ENCODE measurements around the gene C12orf57. TPM values are rescaled to one million over a fixed set of nuclear protein-coding genes. Genes with fewer than 3 reads are reported as not detected.
A peak's percentile ranks its signal among the peaks of the same experiment; 100 is the strongest.

The C12orf57 gene
- total and polyA plus RNA-seq, 2 of the 8 experiments (the other 6 are each of a cell fraction or from before 2014, with no cell fraction given): 174 to 993 TPM

DNA sequence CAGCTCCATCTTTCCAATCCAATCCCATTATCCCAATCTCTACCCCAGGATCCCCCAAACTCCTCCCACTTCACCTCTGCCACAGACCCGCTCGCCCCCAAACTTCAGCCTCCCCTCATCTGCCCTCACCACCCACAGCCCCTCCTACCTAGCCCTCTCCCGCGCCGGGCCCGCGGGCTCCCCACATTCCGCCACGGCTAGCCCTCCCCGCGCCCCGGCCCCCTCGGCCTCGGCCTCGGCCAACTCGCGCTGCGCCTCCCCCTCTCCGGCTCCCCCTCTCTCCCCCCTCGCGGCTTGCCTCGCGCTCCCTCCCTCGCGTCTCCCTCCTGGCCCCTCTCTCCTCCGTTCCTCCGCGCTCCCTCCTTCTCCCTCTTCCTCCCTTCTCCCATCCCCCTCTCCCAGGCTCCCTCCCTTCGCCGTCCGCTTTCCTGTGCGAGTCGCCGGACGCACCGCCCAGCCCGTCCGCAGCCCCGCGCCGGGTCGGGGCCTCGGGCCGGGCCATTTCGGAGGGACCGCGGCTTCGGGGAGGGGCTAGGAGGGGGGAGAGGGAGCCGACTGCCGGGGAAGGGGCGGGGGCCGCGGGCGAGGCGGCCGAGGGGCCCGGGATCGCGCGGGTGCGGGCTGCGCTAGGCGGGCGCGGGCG, 16.3 kb upstream of the C12orf57 start, which contains the start of gene ATN1 (continued):
- TF ChIP-seq YY1 (IDR thresholded peaks at IDR 0.05; ENCODE audit: low read depth, low read length) (peak; percentile 65; the same call in 1 of the 2 replicates), KDM4A (IDR thresholded peaks at IDR 0.05; ENCODE audit: low read depth, low read length, severe bottlenecking) (peak; percentile 33), TAF1 (IDR thresholded peaks at IDR 0.05; ENCODE audit: low read depth, low read length) (peak; percentile 64; the same call in 1 of the 2 replicates), ZNF274 (IDR thresholded peaks at IDR 0.05; ENCODE audit: borderline replicate concordance, extremely low read depth, low read length) (no peak), SIX5 (IDR thresholded peaks at IDR 0.05; ENCODE audit: low read depth, low read length) (no peak), HDAC6 (IDR thresholded peaks at IDR 0.05; ENCODE audit: low read depth, low read length) (no peak), CBX8 (IDR thresholded peaks at IDR 0.05; ENCODE audit: borderline replicate concordance, low read depth, low read length) (no peak), ASH2L (IDR thresholded peaks at IDR 0.05; ENCODE audit: low read length) (peak; percentile 96), CEBPB (IDR thresholded peaks at IDR 0.05; ENCODE audit: low read depth, low read length) (no peak), BCL11A (IDR thresholded peaks at IDR 0.05; ENCODE audit: low read depth in 2 of 2, low read length in 2 of 2) (no peak), NANOG (IDR thresholded peaks at IDR 0.05; ENCODE audit: insufficient read depth, low read depth, low read length, poor library complexity, severe bottlenecking) (peak; percentile 26), RXRA (IDR thresholded peaks at IDR 0.05; ENCODE audit: insufficient read depth, low read depth, low read length) (no peak), EP300 (IDR thresholded peaks at IDR 0.05; ENCODE audit: borderline replicate concordance in 1 of 2, low read depth in 2 of 2, low read length in 2 of 2) (peak in 1 of 2 experiments; percentile 62; a peak in 1 of 3 replicates), POLR2A (IDR thresholded peaks at IDR 0.05; ENCODE audit: control extremely low read depth in 1 of 2, low read depth in 2 of 2, low read length in 2 of 2) (no peak), BACH1 (IDR thresholded peaks at IDR 0.05; ENCODE audit: low read length) (no peak), TEAD4 (IDR thresholded peaks at IDR 0.05; ENCODE audit: low read depth, low read length) (0 out of 2 replicates have a peak, but pooled peaks have one; percentile 3), RFX5 (IDR thresholded peaks at IDR 0.05; ENCODE audit: borderline replicate concordance, low read depth, low read length) (no peak)
- TF ChIP-seq, protein P1, sequence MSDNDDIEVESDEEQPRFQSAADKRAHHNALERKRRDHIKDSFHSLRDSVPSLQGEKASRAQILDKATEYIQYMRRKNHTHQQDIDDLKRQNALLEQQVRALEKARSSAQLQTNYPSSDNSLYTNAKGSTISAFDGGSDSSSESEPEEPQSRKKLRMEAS (IDR thresholded peaks at IDR 0.05): peak; percentile 75
- TF ChIP-seq, protein P2, sequence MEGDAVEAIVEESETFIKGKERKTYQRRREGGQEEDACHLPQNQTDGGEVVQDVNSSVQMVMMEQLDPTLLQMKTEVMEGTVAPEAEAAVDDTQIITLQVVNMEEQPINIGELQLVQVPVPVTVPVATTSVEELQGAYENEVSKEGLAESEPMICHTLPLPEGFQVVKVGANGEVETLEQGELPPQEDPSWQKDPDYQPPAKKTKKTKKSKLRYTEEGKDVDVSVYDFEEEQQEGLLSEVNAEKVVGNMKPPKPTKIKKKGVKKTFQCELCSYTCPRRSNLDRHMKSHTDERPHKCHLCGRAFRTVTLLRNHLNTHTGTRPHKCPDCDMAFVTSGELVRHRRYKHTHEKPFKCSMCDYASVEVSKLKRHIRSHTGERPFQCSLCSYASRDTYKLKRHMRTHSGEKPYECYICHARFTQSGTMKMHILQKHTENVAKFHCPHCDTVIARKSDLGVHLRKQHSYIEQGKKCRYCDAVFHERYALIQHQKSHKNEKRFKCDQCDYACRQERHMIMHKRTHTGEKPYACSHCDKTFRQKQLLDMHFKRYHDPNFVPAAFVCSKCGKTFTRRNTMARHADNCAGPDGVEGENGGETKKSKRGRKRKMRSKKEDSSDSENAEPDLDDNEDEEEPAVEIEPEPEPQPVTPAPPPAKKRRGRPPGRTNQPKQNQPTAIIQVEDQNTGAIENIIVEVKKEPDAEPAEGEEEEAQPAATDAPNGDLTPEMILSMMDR (IDR thresholded peaks at IDR 0.05; ENCODE audit: control extremely low read depth in 1 of 3, insufficient read depth in 1 of 3, low read depth in 1 of 3, low read length in 3 of 3): no peak

Measured in H1 (cell line).